Measurements from ENCODE around the gene BUD13. TPM values are rescaled to one million over a fixed set of nuclear protein-coding genes. Genes with fewer than 3 reads are reported as not detected.

The BUD13 gene
- total RNA-seq, 2 donors from 2014 or later: 22.3 to 29.1 TPM

DNA sequence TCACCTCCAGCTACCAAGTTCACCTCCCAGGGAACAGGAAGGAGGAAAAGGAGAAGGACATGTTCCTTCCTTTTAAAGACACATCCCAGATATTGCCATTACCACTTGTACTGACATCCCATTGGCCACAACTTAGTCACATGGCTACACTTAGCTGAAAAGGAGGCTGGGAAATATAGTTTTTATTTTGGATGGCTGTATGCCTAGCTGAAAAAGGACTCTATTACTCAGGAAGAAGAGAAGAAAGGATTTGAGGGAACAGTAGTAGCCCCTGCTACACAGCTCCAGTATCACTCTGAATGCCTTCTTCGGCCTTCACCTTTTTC lies 20.9 kb upstream of the BUD13 start:
- peaks cover 8% of the 10 kb centered on the region for H3K4me1 Mint-ChIP-seq

GRCh38 chr11:116792869-116793771 lies 20.3 kb upstream of the BUD13 start:
- Histone ChIP-seq H3K27me3 (ENCODE audit: control insufficient read depth, insufficient read depth, low read length, poor library complexity, severe bottlenecking) (peaks cover 6% of the 10 kb centered on the region), H3K9ac (ENCODE audit: extremely low read depth, low read length, poor library complexity, severe bottlenecking) (no peak overlapping the region), H3K27ac (ENCODE audit: low read depth, low read length) (no peak overlapping the region), H3K36me3 (ENCODE audit: control insufficient read depth, insufficient read depth, low read length) (no peaks in the 10 kb centered on the region), H3K4me3 (ENCODE audit: low read length) (no peak overlapping the region), H3K4me1 (ENCODE audit: control insufficient read depth, insufficient read depth, low read length) (peaks cover 5% of the 10 kb centered on the region), H3K9me3 (ENCODE audit: control insufficient read depth, low read length) (no peaks in the 10 kb centered on the region)
- Mint-ChIP-seq H3K4me1 (peaks cover 13% of the 10 kb centered on the region), H3K4me3 (no peak overlapping the region), H3K36me3 (ENCODE audit: low read depth) (no peaks in the 10 kb centered on the region), H3K27me3 (ENCODE audit: insufficient read depth) (peaks cover 27% of the 10 kb centered on the region), H3K27ac (no peak overlapping the region), H3K9me3 (no peaks in the 10 kb centered on the region)
- 81 to 84% methylated on average over 6 to 8 of the region's 8 CpGs for WGBS, 2 experiments (ENCODE audit: insufficient coverage in 1 of 2, insufficient read length in 1 of 2)
- TF ChIP-seq, protein P1, sequence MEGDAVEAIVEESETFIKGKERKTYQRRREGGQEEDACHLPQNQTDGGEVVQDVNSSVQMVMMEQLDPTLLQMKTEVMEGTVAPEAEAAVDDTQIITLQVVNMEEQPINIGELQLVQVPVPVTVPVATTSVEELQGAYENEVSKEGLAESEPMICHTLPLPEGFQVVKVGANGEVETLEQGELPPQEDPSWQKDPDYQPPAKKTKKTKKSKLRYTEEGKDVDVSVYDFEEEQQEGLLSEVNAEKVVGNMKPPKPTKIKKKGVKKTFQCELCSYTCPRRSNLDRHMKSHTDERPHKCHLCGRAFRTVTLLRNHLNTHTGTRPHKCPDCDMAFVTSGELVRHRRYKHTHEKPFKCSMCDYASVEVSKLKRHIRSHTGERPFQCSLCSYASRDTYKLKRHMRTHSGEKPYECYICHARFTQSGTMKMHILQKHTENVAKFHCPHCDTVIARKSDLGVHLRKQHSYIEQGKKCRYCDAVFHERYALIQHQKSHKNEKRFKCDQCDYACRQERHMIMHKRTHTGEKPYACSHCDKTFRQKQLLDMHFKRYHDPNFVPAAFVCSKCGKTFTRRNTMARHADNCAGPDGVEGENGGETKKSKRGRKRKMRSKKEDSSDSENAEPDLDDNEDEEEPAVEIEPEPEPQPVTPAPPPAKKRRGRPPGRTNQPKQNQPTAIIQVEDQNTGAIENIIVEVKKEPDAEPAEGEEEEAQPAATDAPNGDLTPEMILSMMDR (conservative IDR thresholded peaks at IDR 0.05): no peak
- no peak for DNase-seq

More for the DNA sequence above, 20.9 kb upstream of the BUD13 start:
- H3K4me1 ChIP-seq (ENCODE audit: control insufficient read depth, insufficient read depth, low read length): peaks cover 2% of the 10 kb centered on the region
- no peaks in the 10 kb centered on the region for H3K9me3 Mint-ChIP-seq
- no peak overlapping the region for H3K27ac ChIP-seq (ENCODE audit: low read depth, low read length)
- H3K9ac ChIP-seq (ENCODE audit: extremely low read depth, low read length, poor library complexity, severe bottlenecking): no peak overlapping the region
- peaks cover 6% of the 10 kb centered on the region for H3K27me3 ChIP-seq (ENCODE audit: control insufficient read depth, insufficient read depth, low read length, poor library complexity, severe bottlenecking)
- peaks cover 22% of the 10 kb centered on the region for H3K27me3 Mint-ChIP-seq (ENCODE audit: insufficient read depth)
- no peak overlapping the region for H3K4me3 Mint-ChIP-seq
- WGBS, 2 experiments (ENCODE audit: insufficient coverage in 1 of 2, insufficient read length in 1 of 2): 90% methylated on average over 1 of the region's 1 CpG; no CpG with 5 or more reads in 1 of the 2 experiments
- H3K27ac Mint-ChIP-seq: no peak overlapping the region
- no peaks in the 10 kb centered on the region for H3K36me3 Mint-ChIP-seq (ENCODE audit: low read depth)
- H3K36me3 ChIP-seq (ENCODE audit: control insufficient read depth, insufficient read depth, low read length): no peaks in the 10 kb centered on the region
- TF ChIP-seq, protein P1 (conservative IDR thresholded peaks at IDR 0.05): no peak
- DNase-seq: no peak
- H3K4me3 ChIP-seq (ENCODE audit: low read length): no peak overlapping the region
- H3K9me3 ChIP-seq (ENCODE audit: control insufficient read depth, low read length): no peaks in the 10 kb centered on the region

- no peaks in the 10 kb centered on the region for H3K36me3 ChIP-seq (ENCODE audit: control insufficient read depth, insufficient read depth, low read length)
- no peaks in the 10 kb centered on the region for H3K9me3 Mint-ChIP-seq
- H3K4me3 ChIP-seq (ENCODE audit: low read length): no peak overlapping the region
- peaks cover 5% of the 10 kb centered on the region for H3K4me1 ChIP-seq (ENCODE audit: control insufficient read depth, insufficient read depth, low read length)
- 91 to 100% methylated on average over 3 to 8 of the region's 8 CpGs for WGBS, 2 experiments (ENCODE audit: insufficient coverage in 1 of 2, insufficient read length in 1 of 2)
- H3K27ac Mint-ChIP-seq: no peak overlapping the region
- no peak overlapping the region for H3K4me3 Mint-ChIP-seq
- H3K9ac ChIP-seq (ENCODE audit: extremely low read depth, low read length, poor library complexity, severe bottlenecking): no peak overlapping the region
- DNase-seq: no peak
- no peak overlapping the region for H3K27ac ChIP-seq (ENCODE audit: low read depth, low read length)
- H3K36me3 Mint-ChIP-seq (ENCODE audit: low read depth): no peaks in the 10 kb centered on the region
- no peaks in the 10 kb centered on the region for H3K9me3 ChIP-seq (ENCODE audit: control insufficient read depth, low read length)
- H3K27me3 ChIP-seq (ENCODE audit: control insufficient read depth, insufficient read depth, low read length, poor library complexity, severe bottlenecking): peaks cover 6% of the 10 kb centered on the region
- H3K4me1 Mint-ChIP-seq: peaks cover 14% of the 10 kb centered on the region
- TF ChIP-seq, protein P1 (conservative IDR thresholded peaks at IDR 0.05): no peak
- peaks cover 27% of the 10 kb centered on the region for H3K27me3 Mint-ChIP-seq (ENCODE audit: insufficient read depth)
Observed at GRCh38 chr11:116792144-116792868, 19.5 kb upstream of the BUD13 start.
